Activated naive CD4-positive, alpha-beta T cell treated with anti-CD3 and anti-CD28 coated beads, Interleukin-2, amount 50 U/mL, for 72 hours (primary cell): ENCODE data around the gene FAM83D. TPM values are rescaled to one million over a fixed set of nuclear protein-coding genes. Genes with fewer than 3 reads are reported as not detected.
"Not testable (repeated sequence)": the region's sequence is repeated elsewhere in the genome, so short reads cannot be mapped to it uniquely, and the experiment has no call there.

ENCODE experiments used
- ATAC-seq, 2 donors: fragments of 150-1000 bp; cut with Tn5 transposase; 2 replicates each; pipeline ENCODE4 v1.10.0; 2021; ENCODE audit warnings: mild to moderate bottlenecking in 2 of 2, moderate library complexity in 2 of 2
- DNase-seq, 2 donors: peaks; one replicate each; pipeline ENCODE4 v3.0.0; 2021 to 2022; ENCODE audit warnings: low spot score in 2 of 2
- H3K27ac Mint-ChIP-seq, 2 donors: one replicate each; pipeline ENCODE4 v1.8.0; 2022; ENCODE audit warnings: mild to moderate bottlenecking in 2 of 2, mixed read lengths in 2 of 2
- H3K36me3 Mint-ChIP-seq, 2 donors: one replicate each; pipeline ENCODE4 v1.8.0; 2022; ENCODE audit warnings: mixed read lengths in 2 of 2
- H3K9me3 Mint-ChIP-seq, 2 donors: one replicate each; pipeline ENCODE4 v1.8.0; 2022; ENCODE audit warnings: mixed read lengths in 2 of 2
- total RNA-seq, 2 donors: library from RNA; stranded (reverse); gene quantifications; one replicate each; pipeline ENCODE4 v1.2.3, GENCODE V29; 2022

The FAM83D gene
- total RNA-seq, 2 donors from 2014 or later = 14.5 to 18.4 TPM

GRCh38 chr20:38941726-38942389, 15.6 kb downstream of the FAM83D start:
- no peak overlapping the region for H3K27ac Mint-ChIP-seq
- ATAC-seq (no peak), DNase-seq (no peak)
- H3K9me3 Mint-ChIP-seq = no peaks in the 10 kb centered on the region
- peaks cover 4 to 28% of the 10 kb centered on the region in 2 donors for H3K36me3 Mint-ChIP-seq

GRCh38 chr20:38945012-38945411, 18.8 kb downstream of the FAM83D start:
- H3K27ac Mint-ChIP-seq = no peak overlapping the region
- no peaks in the 10 kb centered on the region for H3K9me3 Mint-ChIP-seq
- peaks cover 8 to 28% of the 10 kb centered on the region in 2 donors for H3K36me3 Mint-ChIP-seq
- ATAC-seq = no peak
- DNase-seq = no peak

GRCh38 chr20:38946836-38947235, 20.6 kb downstream of the FAM83D start:
- H3K9me3 Mint-ChIP-seq = no peaks in the 10 kb centered on the region
- DNase-seq (no peak), ATAC-seq (no peak)
- H3K27ac Mint-ChIP-seq = no peak overlapping the region
- peaks cover 13 to 35% of the 10 kb centered on the region in 2 donors for H3K36me3 Mint-ChIP-seq

- Mint-ChIP-seq H3K9me3 (no peaks in the 10 kb centered on the region), H3K36me3 (peaks cover 14 to 40% of the 10 kb centered on the region in 2 donors), H3K27ac (no peak overlapping the region)
- ATAC-seq (no peak), DNase-seq (no peak)
These were observed 21.7 kb downstream of the FAM83D start for GRCh38 chr20:38947931-38948362.

- ATAC-seq (no peak), DNase-seq (no peak)
- H3K9me3 Mint-ChIP-seq = no peaks in the 10 kb centered on the region
- no peak overlapping the region for H3K27ac Mint-ChIP-seq
- peaks cover 14 to 40% of the 10 kb centered on the region in 2 donors for H3K36me3 Mint-ChIP-seq
These were observed 24.0 kb downstream of the FAM83D start for GRCh38 chr20:38950254-38950653.

GRCh38 chr20:38951611-38952010, 25.4 kb downstream of the FAM83D start:
- ATAC-seq (no peak), DNase-seq (no peak)
- Mint-ChIP-seq H3K27ac (peak overlapping the region; percentile 39 to 44), H3K9me3 (no peaks in the 10 kb centered on the region), H3K36me3 (peaks cover 14 to 35% of the 10 kb centered on the region in 2 donors)

DNA sequence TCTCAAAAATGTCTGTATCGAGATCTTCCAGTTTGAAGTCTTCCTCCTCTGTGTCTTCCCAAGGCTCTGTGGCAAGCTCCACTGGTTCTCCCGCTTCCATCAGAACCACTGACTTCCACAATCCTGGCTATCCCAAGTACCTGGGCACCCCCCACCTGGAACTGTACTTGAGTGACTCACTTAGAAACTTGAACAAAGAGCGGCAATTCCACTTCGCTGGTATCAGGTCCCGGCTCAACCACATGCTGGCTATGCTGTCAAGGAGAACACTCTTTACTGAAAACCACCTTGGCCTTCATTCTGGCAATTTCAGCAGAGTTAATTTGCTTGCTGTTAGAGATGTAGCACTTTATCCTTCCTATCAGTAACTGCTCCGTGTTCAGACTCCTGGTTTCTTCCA, 25.9 kb downstream of the FAM83D start:
- no peak for DNase-seq
- no peak overlapping the region for H3K27ac Mint-ChIP-seq
- H3K36me3 Mint-ChIP-seq = peaks cover 14 to 29% of the 10 kb centered on the region in 2 donors
- H3K9me3 Mint-ChIP-seq = no peaks in the 10 kb centered on the region
- no peak for ATAC-seq

- ATAC-seq = no peak
- DNase-seq = no peak
- H3K9me3 Mint-ChIP-seq = no peaks in the 10 kb centered on the region
- H3K27ac Mint-ChIP-seq = peak overlapping the region in 1 of 2 donors; percentile 33
- H3K36me3 Mint-ChIP-seq = peaks cover 10 to 19% of the 10 kb centered on the region in 2 donors
These were observed 27.6 kb downstream of the FAM83D start for GRCh38 chr20:38953630-38954340.

DNA sequence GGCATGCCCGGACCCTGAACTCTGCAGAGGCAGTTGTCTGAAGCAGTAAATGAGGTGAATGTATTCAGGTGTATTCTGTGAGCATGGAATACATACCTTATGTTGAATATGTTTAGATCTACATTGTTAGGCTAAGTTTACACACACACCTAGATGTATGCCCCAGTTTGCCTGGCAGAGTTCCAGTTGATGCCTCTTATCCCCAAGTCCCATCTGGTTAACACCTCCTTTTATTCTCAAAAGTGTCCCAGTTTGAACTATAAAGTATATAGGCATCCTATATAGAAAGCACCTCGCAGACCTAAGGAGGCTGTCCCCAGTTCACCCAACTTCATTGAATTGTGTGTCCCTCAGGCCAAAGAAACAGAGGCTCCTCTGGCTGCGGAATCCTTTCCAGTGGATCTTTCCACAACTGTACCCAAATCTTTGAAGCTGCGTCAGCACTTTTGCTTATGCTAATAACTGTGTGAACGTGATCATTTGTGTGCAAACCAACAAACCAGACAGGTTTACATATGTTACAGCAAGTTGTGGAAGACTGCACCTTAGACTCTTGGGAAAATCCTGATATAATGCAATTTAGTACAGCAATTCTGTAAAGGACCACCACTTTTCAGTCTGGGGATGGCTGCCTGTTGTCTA, 31.1 kb downstream of the FAM83D start:
- Mint-ChIP-seq H3K36me3 (peaks cover 8 to 15% of the 10 kb centered on the region in 2 donors), H3K9me3 (no peaks in the 10 kb centered on the region), H3K27ac (no peak overlapping the region)
- DNase-seq = no peak
- no peak for ATAC-seq

GRCh38 chr20:38957915-38958485, 31.8 kb downstream of the FAM83D start:
- no peak for DNase-seq
- H3K36me3 Mint-ChIP-seq = peaks cover 13 to 16% of the 10 kb centered on the region in 2 donors
- ATAC-seq = no peak
- H3K9me3 Mint-ChIP-seq = no peaks in the 10 kb centered on the region
- H3K27ac Mint-ChIP-seq = no peak overlapping the region

- ATAC-seq, H3K9me3 Mint-ChIP-seq, DNase-seq, H3K27ac Mint-ChIP-seq: not testable (repeated sequence)
- peaks cover 14 to 16% of the 10 kb centered on the region in 2 donors for H3K36me3 Mint-ChIP-seq
These were observed 34.0 kb downstream of the FAM83D start for GRCh38 chr20:38960187-38960687.

DNA sequence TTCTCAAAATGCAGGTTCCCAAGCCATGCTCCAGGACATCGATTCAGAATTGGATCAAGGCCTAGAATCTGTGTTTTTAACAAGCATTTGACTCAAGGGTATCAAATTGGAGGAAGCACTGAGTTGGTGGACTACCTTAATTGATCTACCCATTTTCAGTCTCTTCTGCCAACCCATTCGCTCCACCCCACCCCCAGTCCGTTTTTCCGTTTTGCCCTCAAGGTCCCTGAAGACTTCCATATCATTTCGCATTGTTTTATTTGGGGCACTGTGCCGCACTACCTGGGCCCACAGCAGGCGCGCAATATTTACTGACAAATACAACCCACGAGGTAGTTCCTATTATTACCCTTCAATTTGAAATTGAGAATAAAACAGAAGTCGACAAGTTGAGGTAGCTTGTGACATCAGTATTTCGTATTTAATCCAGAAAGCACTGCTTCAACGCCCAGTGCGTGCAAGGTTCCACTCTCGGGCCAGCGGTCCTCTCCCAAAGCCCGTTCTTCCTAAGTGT, 35.4 kb downstream of the FAM83D start:
- no peak for ATAC-seq
- no peaks in the 10 kb centered on the region for H3K9me3 Mint-ChIP-seq
- H3K36me3 Mint-ChIP-seq = peaks cover 14 to 16% of the 10 kb centered on the region in 2 donors
- H3K27ac Mint-ChIP-seq = peak overlapping the region; percentile 96
- peak in 1 of 2 donors; percentile 12 for DNase-seq

- Mint-ChIP-seq H3K36me3 (peaks cover 14 to 16% of the 10 kb centered on the region in 2 donors), H3K27ac (peak within 1 kb of the TSS; percentile 96), H3K9me3 (no peaks in the 10 kb centered on the region)
- DNase-seq = peak; percentile 99
- peak; percentile 98 to 99 for ATAC-seq
These were observed 36.1 kb downstream of the FAM83D start, which contains the start of gene DHX35 for GRCh38 chr20:38962044-38962927. TSS of gene DHX35 (plus strand) at chr20:38962344. CDS start at chr20:38962368, 24 bp downstream.

DNA sequence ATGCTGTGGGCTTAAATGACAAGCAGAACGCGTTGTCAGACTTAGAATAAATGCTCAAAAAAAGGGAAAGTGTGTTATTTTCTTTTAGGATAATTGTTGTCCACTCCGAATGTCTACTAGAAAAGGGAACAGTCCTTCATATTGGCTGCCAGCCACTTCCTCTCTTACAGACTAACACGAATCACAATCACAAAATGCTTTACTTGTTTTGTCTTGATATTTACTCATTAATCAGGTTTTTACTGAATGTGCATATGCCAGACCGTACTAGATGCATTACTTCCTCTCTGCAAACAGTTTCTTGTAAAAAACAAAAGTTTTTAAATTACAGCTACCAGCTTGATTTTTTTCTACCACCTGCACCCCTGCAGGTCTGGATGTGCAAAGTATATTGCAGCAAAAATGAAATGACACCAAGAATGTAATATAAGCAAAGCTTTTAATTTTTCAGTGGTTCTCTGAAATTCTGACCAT, 36.7 kb downstream of the FAM83D start:
- peaks cover 14 to 16% of the 10 kb centered on the region in 2 donors for H3K36me3 Mint-ChIP-seq
- peak overlapping the region; percentile 96 for H3K27ac Mint-ChIP-seq
- DNase-seq (no peak), ATAC-seq (no peak)
- H3K9me3 Mint-ChIP-seq = no peaks in the 10 kb centered on the region

DNA sequence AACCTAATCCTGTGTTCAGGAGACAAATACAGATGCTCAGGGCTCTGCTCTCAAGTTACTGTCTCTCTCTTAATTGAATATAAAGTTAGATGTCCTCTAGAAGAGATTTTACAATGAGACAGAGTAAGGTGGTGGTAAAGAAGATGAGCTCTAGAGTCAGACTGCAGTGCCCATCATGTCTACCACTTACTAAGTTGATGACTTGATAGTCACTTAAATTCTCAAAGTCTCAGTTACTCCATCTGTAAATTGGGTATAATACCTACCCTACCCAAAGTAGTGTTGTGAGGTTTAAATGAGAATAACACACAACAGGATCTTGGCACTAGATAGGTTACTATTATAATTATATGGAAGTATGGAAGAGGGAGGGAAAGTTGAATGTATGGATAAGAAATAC, 37.5 kb downstream of the FAM83D start:
- no peak for ATAC-seq
- Mint-ChIP-seq H3K27ac (no peak overlapping the region), H3K9me3 (no peaks in the 10 kb centered on the region)

More for the DNA sequence above, 37.5 kb downstream of the FAM83D start:
- DNase-seq = no peak
- H3K36me3 Mint-ChIP-seq = peaks cover 14 to 16% of the 10 kb centered on the region in 2 donors
